ENCODE measurements around the gene ANXA10. TPM values are rescaled to one million over a fixed set of nuclear protein-coding genes. Genes with fewer than 3 reads are reported as not detected.
"Not testable (repeated sequence)": the region's sequence is repeated elsewhere in the genome, so short reads cannot be mapped to it uniquely, and the experiment has no call there.

Gene ANXA10
- polyA plus RNA-seq, 2 donors = 0.02 to 0.51 TPM

- H3K9me3 ChIP-seq (ENCODE audit: control insufficient read depth in 2 of 2, insufficient read depth in 1 of 2, low read depth in 1 of 2, low read length in 1 of 2) = no peaks in the 10 kb centered on the region
- H3K4me3 ChIP-seq (ENCODE audit: low read depth in 1 of 2, low read length in 2 of 2) = no peak overlapping the region
- WGBS, 2 donors = 84 to 89% methylated on average over 3 of the region's 3 CpGs
- no peak overlapping the region for H3K27ac ChIP-seq (ENCODE audit: low read depth in 2 of 2, low read length in 1 of 2)
- no peaks in the 10 kb centered on the region for H3K4me1 ChIP-seq (ENCODE audit: control insufficient read depth in 2 of 2, insufficient read depth in 2 of 2, low read length in 1 of 2)
- H3K27me3 ChIP-seq (ENCODE audit: control insufficient read depth in 1 of 2, insufficient read depth in 2 of 2, low read length in 2 of 2) = no peaks in the 10 kb centered on the region
- H3K36me3 ChIP-seq (ENCODE audit: control insufficient read depth in 2 of 2, insufficient read depth in 2 of 2, low read length in 1 of 2) = no peaks in the 10 kb centered on the region
These were observed 120.3 kb downstream of the ANXA10 start for GRCh38 chr4:168212656-168213055.

- not testable (repeated sequence) for H3K27me3 ChIP-seq (ENCODE audit: control insufficient read depth in 1 of 2, insufficient read depth in 2 of 2, low read length in 2 of 2); H3K36me3 ChIP-seq (ENCODE audit: control insufficient read depth in 2 of 2, insufficient read depth in 2 of 2, low read length in 1 of 2); H3K4me3 ChIP-seq (ENCODE audit: low read depth in 1 of 2, low read length in 2 of 2); H3K4me1 ChIP-seq (ENCODE audit: control insufficient read depth in 2 of 2, insufficient read depth in 2 of 2, low read length in 1 of 2); H3K27ac ChIP-seq (ENCODE audit: low read depth in 2 of 2, low read length in 1 of 2); H3K9me3 ChIP-seq (ENCODE audit: control insufficient read depth in 2 of 2, insufficient read depth in 1 of 2, low read depth in 1 of 2, low read length in 1 of 2)
These were observed 121.2 kb downstream of the ANXA10 start for GRCh38 chr4:168213511-168213910.

- H3K9me3 ChIP-seq (ENCODE audit: control insufficient read depth in 2 of 2, insufficient read depth in 1 of 2, low read depth in 1 of 2, low read length in 1 of 2) = no peaks in the 10 kb centered on the region
- H3K4me1 ChIP-seq (ENCODE audit: control insufficient read depth in 2 of 2, insufficient read depth in 2 of 2, low read length in 1 of 2) = no peaks in the 10 kb centered on the region
- H3K36me3 ChIP-seq (ENCODE audit: control insufficient read depth in 2 of 2, insufficient read depth in 2 of 2, low read length in 1 of 2) = no peaks in the 10 kb centered on the region
- WGBS, 2 donors = 93 to 97% methylated on average over 1 of the region's 1 CpG
- H3K27ac ChIP-seq (ENCODE audit: low read depth in 2 of 2, low read length in 1 of 2) = no peak overlapping the region
- no peak overlapping the region for H3K4me3 ChIP-seq (ENCODE audit: low read depth in 1 of 2, low read length in 2 of 2)
- H3K27me3 ChIP-seq (ENCODE audit: control insufficient read depth in 1 of 2, insufficient read depth in 2 of 2, low read length in 2 of 2) = no peaks in the 10 kb centered on the region
These were observed 126.3 kb downstream of the ANXA10 start for GRCh38 chr4:168218645-168219044.

GRCh38 chr4:168220893-168221292 is 128.6 kb downstream of the ANXA10 start:
- H3K27ac ChIP-seq (ENCODE audit: low read depth in 2 of 2, low read length in 1 of 2) = no peak overlapping the region
- no peaks in the 10 kb centered on the region for H3K4me1 ChIP-seq (ENCODE audit: control insufficient read depth in 2 of 2, insufficient read depth in 2 of 2, low read length in 1 of 2)
- H3K36me3 ChIP-seq (ENCODE audit: control insufficient read depth in 2 of 2, insufficient read depth in 2 of 2, low read length in 1 of 2) = no peaks in the 10 kb centered on the region
- no peaks in the 10 kb centered on the region for H3K27me3 ChIP-seq (ENCODE audit: control insufficient read depth in 1 of 2, insufficient read depth in 2 of 2, low read length in 2 of 2)
- no peaks in the 10 kb centered on the region for H3K9me3 ChIP-seq (ENCODE audit: control insufficient read depth in 2 of 2, insufficient read depth in 1 of 2, low read depth in 1 of 2, low read length in 1 of 2)
- H3K4me3 ChIP-seq (ENCODE audit: low read depth in 1 of 2, low read length in 2 of 2) = no peak overlapping the region

GRCh38 chr4:168221301-168221700 is 129.0 kb downstream of the ANXA10 start:
- 20% methylated on average over 2 of the region's 2 CpGs for whole genome bisulfite sequencing, 2 donors
- Histone ChIP-seq H3K9me3 (ENCODE audit: control insufficient read depth in 2 of 2, insufficient read depth in 1 of 2, low read depth in 1 of 2, low read length in 1 of 2) (no peaks in the 10 kb centered on the region), H3K4me1 (ENCODE audit: control insufficient read depth in 2 of 2, insufficient read depth in 2 of 2, low read length in 1 of 2) (no peaks in the 10 kb centered on the region)

More at GRCh38 chr4:168221301-168221700, 129.0 kb downstream of the ANXA10 start:
- Histone ChIP-seq H3K27ac (ENCODE audit: low read depth in 2 of 2, low read length in 1 of 2) (no peak overlapping the region), H3K27me3 (ENCODE audit: control insufficient read depth in 1 of 2, insufficient read depth in 2 of 2, low read length in 2 of 2) (no peaks in the 10 kb centered on the region), H3K4me3 (ENCODE audit: low read depth in 1 of 2, low read length in 2 of 2) (no peak overlapping the region), H3K36me3 (ENCODE audit: control insufficient read depth in 2 of 2, insufficient read depth in 2 of 2, low read length in 1 of 2) (no peaks in the 10 kb centered on the region)

Other genes starting within 250 kb of the ANXA10 start
- gene DDX60, start 226.2 kb downstream of the ANXA10 start, polyA plus RNA-seq = 1 to 10 TPM in 1 of 2 donors, under 1 TPM in 1; 0.90 to 1.8 TPM